K562 (cell line): ENCODE measurements around the gene CD164. TPM values are rescaled to one million over a fixed set of nuclear protein-coding genes. Genes with fewer than 3 reads are reported as not detected.

Source experiments
- C11orf30 ChIP-seq: fragments of 450-650 bp; IDR thresholded peaks from 2 replicates; pipeline ENCODE4 v1.6.1; 2016; ENCODE audit warnings: low read depth, mild to moderate bottlenecking
- CEBPG ChIP-seq, 3 experiments: fragments of 200-800 bp in 1 of 3; sonication (Bioruptor generic) in 1 of 3; sonication (generic) in 1 of 3; formaldehyde crosslinking in 1 of 3; IDR thresholded peaks in 2 of 3; conservative IDR thresholded peaks in 1 of 3; 2 replicates each; pipeline versions ENCODE4 v1.6.1 to v1.8.0; 2016 to 2022; ENCODE audit warnings: missing compliant biosample characterization in 2 of 3, missing genetic modification characterization in 2 of 3, mild to moderate bottlenecking in 1 of 3, missing genetic modification reagents in 1 of 3
- CREB3L1 ChIP-seq: fragments of 450-650 bp; IDR thresholded peaks from 2 replicates; pipeline ENCODE4 v1.6.1; 2014; ENCODE audit warnings: low read depth, mild to moderate bottlenecking, moderate library complexity, borderline replicate concordance
- EGR1 ChIP-seq: fragments of 450-650 bp; conservative IDR thresholded peaks from 2 replicates; pipeline ENCODE4 v1.6.1; 2017; ENCODE audit warnings: mild to moderate bottlenecking
- EHMT2 ChIP-seq: fragments of 450-650 bp; IDR thresholded peaks from 2 replicates; pipeline ENCODE4 v1.6.1; 2018; ENCODE audit warnings: antibody characterized with exemption
- HMBOX1 ChIP-seq: sonication (generic); IDR thresholded peaks from 2 replicates; pipeline ENCODE4 v1.6.1; 2016
- KLF1 ChIP-seq: fragments of 450-650 bp; IDR thresholded peaks from 2 replicates; pipeline ENCODE4 v1.6.1; 2016; ENCODE audit warnings: missing genetic modification characterization, missing compliant biosample characterization
- RAD51 ChIP-seq: fragments of 450-650 bp; IDR thresholded peaks from 2 replicates; pipeline ENCODE4 v1.7.1; 2016; ENCODE audit warnings: low read depth, mild to moderate bottlenecking, borderline replicate concordance
- TSHZ1 ChIP-seq: fragments of 250-450 bp; sonication (Bioruptor Pico); IDR thresholded peaks from 2 replicates; pipeline ENCODE4 v1.4.0; 2020; ENCODE audit warnings: mild to moderate bottlenecking, moderate library complexity
- ZNF407 ChIP-seq: fragments of 450-650 bp; IDR thresholded peaks from 2 replicates; pipeline ENCODE4 v1.6.1; 2016; ENCODE audit warnings: low read depth
- polyA plus RNA-seq, 8 experiments: library from polyadenylated mRNA; depleted of rRNA in 4 of 8; stranded (reverse) in 5 of 8; unstranded in 3 of 8; fragments of >200 nt; fragmentation: Nextera tagmentation in 2 of 8; fragmentation: Illumina TruSeq in 1 of 8; extraction: Ambion mirVana in 2 of 8; extraction: Trizol in 1 of 8; gene quantifications; 2 replicates each; pipeline versions ENCODE4 v1.2.1 to v1.2.3, GENCODE V29; 2011 to 2014; ENCODE audit warnings: inconsistent platforms in 1 of 8, missing spikeins in 1 of 8
- total RNA-seq, 7 experiments: library from RNA; depleted of rRNA in 6 of 7; stranded (reverse); fragments of >200 nt in 6 of 7; fragmentation: Illumina TruSeq in 2 of 7; extraction: Trizol in 2 of 7; gene quantifications; 2 replicates each; pipeline versions ENCODE4 v1.2.1 to v1.2.3, GENCODE V29; 2011 to 2021; ENCODE audit warnings: low replicate concordance in 1 of 7

CD164 gene
- total and polyA plus RNA-seq, 9 of the 15 experiments (the other 6 are each of a cell fraction or from before 2014, with no cell fraction given) = 79.5 to 317 (median 165) TPM

GRCh38 chr6:109382576-109383437, 540 bp upstream of the CD164 start (continued):
- TF ChIP-seq EHMT2 = no peak
- peak; percentile 57 for TF ChIP-seq KLF1 (tag)
- 0 out of 2 replicates have a peak, but pooled peaks have one; percentile 55 for TF ChIP-seq CEBPG (CRISPR knock-in tag; IDR thresholded peaks at IDR 0.05)
- peak; percentile 9 to 21; a peak in 1 of 4 replicates for TF ChIP-seq CEBPG (tag; conservative IDR thresholded peaks at IDR 0.05 in 1 of 2, IDR thresholded peaks at IDR 0.05 in 1 of 2)
- no peak for TF ChIP-seq ZNF407
- TF ChIP-seq HMBOX1 = 0 out of 2 replicates have a peak, but pooled peaks have one; percentile 60
- no peak for TF ChIP-seq TSHZ1 (CRISPR knock-in tag)
- peak; percentile 97 for TF ChIP-seq EGR1
- TF ChIP-seq CREB3L1 = peak; percentile 11; the same call in 1 of the 2 replicates
- TF ChIP-seq RAD51 = peak; percentile 98
- TF ChIP-seq C11orf30 = peak; percentile 44; the same call in 1 of the 2 replicates
